ENCODE data around the gene LVRN.

LVRN gene

DNA sequence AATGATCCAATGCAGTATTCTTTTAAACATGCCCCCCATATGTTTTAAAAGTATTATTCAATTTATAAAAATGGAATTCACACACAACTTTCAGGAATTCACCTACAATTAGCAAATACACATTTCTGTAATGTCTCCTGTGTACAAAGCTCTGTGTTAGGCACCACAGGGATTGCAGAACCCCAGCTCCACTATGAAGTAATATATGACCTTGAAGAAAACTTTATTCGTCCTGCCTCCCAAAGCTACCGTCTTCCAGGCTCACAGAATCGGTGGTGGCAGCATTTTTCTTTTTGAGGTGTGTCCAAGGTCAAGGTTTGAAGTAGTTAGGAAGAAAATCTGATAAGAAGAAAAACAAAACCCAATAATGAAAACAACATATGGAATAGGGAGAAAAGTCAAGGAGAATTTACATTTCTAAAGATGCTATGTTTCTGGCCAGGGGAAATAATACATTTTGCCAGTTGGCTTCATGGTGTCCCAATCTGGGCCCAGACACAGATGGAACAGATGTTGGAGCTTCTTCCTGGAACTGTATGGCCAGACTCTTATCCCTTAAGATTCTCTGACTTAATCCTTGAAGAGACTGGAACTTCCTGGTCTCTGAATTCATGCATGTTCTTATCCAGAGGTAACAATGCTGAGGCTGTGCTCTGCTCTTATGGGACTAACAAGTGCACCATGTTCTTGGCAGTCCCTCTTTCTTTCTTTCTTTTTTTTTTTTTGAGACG lies 22.0 kb upstream of the LVRN start:
- Histone ChIP-seq H3K27ac (no peak overlapping the region), H3K9ac (no peak overlapping the region), H3K9me3 (ENCODE audit: control insufficient read depth, low read length) (no peaks in the 10 kb centered on the region), H3K36me3 (ENCODE audit: control insufficient read depth, insufficient read depth, low read length) (no peaks in the 10 kb centered on the region), H2AFZ (no peak overlapping the region), H3K4me1 (no peaks in the 10 kb centered on the region), H3K79me2 (no peaks in the 10 kb centered on the region), H3K27me3 (ENCODE audit: control insufficient read depth, insufficient read depth, low read length) (no peaks in the 10 kb centered on the region), H3K4me2 (ENCODE audit: low read length) (no peak overlapping the region), H3K4me3 (ENCODE audit: low read depth, low read length) (no peak overlapping the region)
- TF ChIP-seq, protein P1, sequence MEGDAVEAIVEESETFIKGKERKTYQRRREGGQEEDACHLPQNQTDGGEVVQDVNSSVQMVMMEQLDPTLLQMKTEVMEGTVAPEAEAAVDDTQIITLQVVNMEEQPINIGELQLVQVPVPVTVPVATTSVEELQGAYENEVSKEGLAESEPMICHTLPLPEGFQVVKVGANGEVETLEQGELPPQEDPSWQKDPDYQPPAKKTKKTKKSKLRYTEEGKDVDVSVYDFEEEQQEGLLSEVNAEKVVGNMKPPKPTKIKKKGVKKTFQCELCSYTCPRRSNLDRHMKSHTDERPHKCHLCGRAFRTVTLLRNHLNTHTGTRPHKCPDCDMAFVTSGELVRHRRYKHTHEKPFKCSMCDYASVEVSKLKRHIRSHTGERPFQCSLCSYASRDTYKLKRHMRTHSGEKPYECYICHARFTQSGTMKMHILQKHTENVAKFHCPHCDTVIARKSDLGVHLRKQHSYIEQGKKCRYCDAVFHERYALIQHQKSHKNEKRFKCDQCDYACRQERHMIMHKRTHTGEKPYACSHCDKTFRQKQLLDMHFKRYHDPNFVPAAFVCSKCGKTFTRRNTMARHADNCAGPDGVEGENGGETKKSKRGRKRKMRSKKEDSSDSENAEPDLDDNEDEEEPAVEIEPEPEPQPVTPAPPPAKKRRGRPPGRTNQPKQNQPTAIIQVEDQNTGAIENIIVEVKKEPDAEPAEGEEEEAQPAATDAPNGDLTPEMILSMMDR (IDR thresholded peaks at IDR 0.05), result no peak

GRCh38 chr5:115941051-115941675 lies 21.1 kb upstream of the LVRN start:
- no peak overlapping the region for H3K4me3 ChIP-seq (ENCODE audit: low read depth, low read length)
- no peak overlapping the region for H2AFZ ChIP-seq
- H3K79me2 ChIP-seq, result no peaks in the 10 kb centered on the region
- no peaks in the 10 kb centered on the region for H3K27me3 ChIP-seq (ENCODE audit: control insufficient read depth, insufficient read depth, low read length)
- no peak overlapping the region for H3K4me2 ChIP-seq (ENCODE audit: low read length)
- no peaks in the 10 kb centered on the region for H3K4me1 ChIP-seq
- H3K9me3 ChIP-seq (ENCODE audit: control insufficient read depth, low read length), result no peaks in the 10 kb centered on the region
- no peaks in the 10 kb centered on the region for H3K36me3 ChIP-seq (ENCODE audit: control insufficient read depth, insufficient read depth, low read length)
- TF ChIP-seq, protein P1 (IDR thresholded peaks at IDR 0.05), result no peak
- no peak overlapping the region for H3K27ac ChIP-seq
- H3K9ac ChIP-seq, result no peak overlapping the region

GRCh38 chr5:115944501-115944900 lies 17.8 kb upstream of the LVRN start:
- H3K27me3 ChIP-seq (ENCODE audit: control insufficient read depth, insufficient read depth, low read length), result no peaks in the 10 kb centered on the region
- no peaks in the 10 kb centered on the region for H3K79me2 ChIP-seq
- H3K4me3 ChIP-seq (ENCODE audit: low read depth, low read length), result no peak overlapping the region
- H3K27ac ChIP-seq, result no peak overlapping the region
- H3K36me3 ChIP-seq (ENCODE audit: control insufficient read depth, insufficient read depth, low read length), result no peaks in the 10 kb centered on the region
- no peaks in the 10 kb centered on the region for H3K4me1 ChIP-seq
- TF ChIP-seq, protein P1 (IDR thresholded peaks at IDR 0.05), result no peak
- H3K9ac ChIP-seq, result no peak overlapping the region
- H3K4me2 ChIP-seq (ENCODE audit: low read length), result no peak overlapping the region
- no peaks in the 10 kb centered on the region for H3K9me3 ChIP-seq (ENCODE audit: control insufficient read depth, low read length)
- no peak overlapping the region for H2AFZ ChIP-seq

DNA sequence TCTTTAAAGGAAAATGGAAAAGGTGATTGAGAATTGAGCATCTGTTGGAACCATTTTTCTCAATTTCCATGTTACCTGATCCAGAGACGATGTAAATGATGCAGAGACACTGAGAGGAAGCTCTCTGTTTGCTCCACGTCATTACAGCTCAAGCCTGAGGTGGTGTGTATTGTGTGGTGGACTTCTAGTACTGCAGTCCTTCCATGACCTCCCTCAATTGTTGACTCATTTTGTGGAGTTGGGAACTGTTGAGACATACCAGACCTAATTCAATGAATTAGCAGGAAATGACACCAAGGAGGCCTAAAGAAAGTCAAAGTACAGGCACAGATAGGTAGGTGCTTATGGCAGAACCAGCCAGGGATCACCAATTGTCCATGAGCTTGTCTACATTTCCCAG lies 15.6 kb upstream of the LVRN start:
- H3K36me3 ChIP-seq (ENCODE audit: control insufficient read depth, insufficient read depth, low read length), result no peaks in the 10 kb centered on the region
- H3K27ac ChIP-seq, result no peak overlapping the region
- no peak overlapping the region for H3K9ac ChIP-seq
- no peaks in the 10 kb centered on the region for H3K79me2 ChIP-seq
- no peak overlapping the region for H2AFZ ChIP-seq
- no peaks in the 10 kb centered on the region for H3K27me3 ChIP-seq (ENCODE audit: control insufficient read depth, insufficient read depth, low read length)
- H3K9me3 ChIP-seq (ENCODE audit: control insufficient read depth, low read length), result no peaks in the 10 kb centered on the region
- TF ChIP-seq, protein P1 (IDR thresholded peaks at IDR 0.05), result no peak
- no peak overlapping the region for H3K4me3 ChIP-seq (ENCODE audit: low read depth, low read length)
- H3K4me2 ChIP-seq (ENCODE audit: low read length), result no peak overlapping the region
- H3K4me1 ChIP-seq, result no peaks in the 10 kb centered on the region

- H3K79me2 ChIP-seq, result no peaks in the 10 kb centered on the region
- H3K4me2 ChIP-seq (ENCODE audit: low read length), result no peak overlapping the region
- no peaks in the 10 kb centered on the region for H3K9me3 ChIP-seq (ENCODE audit: control insufficient read depth, low read length)
- no peak overlapping the region for H3K4me3 ChIP-seq (ENCODE audit: low read depth, low read length)
- H3K36me3 ChIP-seq (ENCODE audit: control insufficient read depth, insufficient read depth, low read length), result no peaks in the 10 kb centered on the region
- H3K27me3 ChIP-seq (ENCODE audit: control insufficient read depth, insufficient read depth, low read length), result no peaks in the 10 kb centered on the region
- H2AFZ ChIP-seq, result no peak overlapping the region
- no peak overlapping the region for H3K9ac ChIP-seq
- TF ChIP-seq, protein P1 (IDR thresholded peaks at IDR 0.05), result no peak
- H3K4me1 ChIP-seq, result no peaks in the 10 kb centered on the region
- no peak overlapping the region for H3K27ac ChIP-seq
Observed at GRCh38 chr5:115947260-115947659, 15.0 kb upstream of the LVRN start.
